Stimulated activated CD4-positive, alpha-beta T cell treated with anti-CD3 and anti-CD28 coated beads, Interleukin-2, amount 100 ng/mL, for 48 hours (primary cell): ENCODE results near the gene PALM2AKAP2.

Experiments
- DNase-seq, 2 donors: peaks; one replicate each; pipeline ENCODE4 v3.0.0-alpha.2; 2020

Gene PALM2AKAP2

DNA sequence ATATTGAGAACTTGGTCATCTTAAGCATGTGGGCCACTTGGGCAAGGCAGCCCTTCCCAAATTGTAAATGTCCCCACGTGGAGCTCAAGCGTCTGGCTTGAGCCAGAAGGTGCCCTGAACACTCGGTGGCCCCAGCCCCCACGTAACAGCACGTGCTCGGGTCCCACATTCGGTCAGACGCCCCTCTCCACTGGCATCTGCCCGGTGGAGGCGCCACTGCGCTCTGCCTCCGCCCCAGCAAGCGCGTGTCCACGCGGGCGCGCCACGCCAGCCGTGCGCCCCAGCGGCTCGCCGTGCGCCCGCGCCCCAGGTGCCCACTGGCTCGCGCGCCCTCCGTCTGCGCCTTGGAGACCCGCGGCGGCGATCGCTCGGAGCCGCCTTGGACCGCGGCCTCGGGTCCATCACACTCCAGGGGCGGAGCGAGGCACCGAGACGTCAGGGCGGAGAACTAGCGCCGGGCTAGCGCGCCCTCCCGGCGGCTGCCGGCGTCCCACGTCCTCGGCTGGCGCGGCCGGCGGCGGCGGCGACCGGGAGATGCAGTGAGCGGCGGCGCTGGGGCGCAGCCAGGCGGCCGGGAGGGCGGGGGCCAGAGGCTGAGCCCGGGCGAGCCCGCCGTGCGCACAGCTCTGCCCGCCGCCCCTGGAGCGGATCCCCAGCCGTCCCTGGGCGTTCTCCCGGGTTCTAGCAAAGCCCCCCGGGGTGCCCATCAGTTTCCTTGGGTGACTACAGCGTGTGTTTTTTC, at the start of gene PALM2AKAP2:
PALM2AKAP2 (plus strand) TSS at position 488 of the 742 bp plus-strand sequence. CDS start 291 bp downstream, outside the sequence.
- no peak for DNase-seq

DNA sequence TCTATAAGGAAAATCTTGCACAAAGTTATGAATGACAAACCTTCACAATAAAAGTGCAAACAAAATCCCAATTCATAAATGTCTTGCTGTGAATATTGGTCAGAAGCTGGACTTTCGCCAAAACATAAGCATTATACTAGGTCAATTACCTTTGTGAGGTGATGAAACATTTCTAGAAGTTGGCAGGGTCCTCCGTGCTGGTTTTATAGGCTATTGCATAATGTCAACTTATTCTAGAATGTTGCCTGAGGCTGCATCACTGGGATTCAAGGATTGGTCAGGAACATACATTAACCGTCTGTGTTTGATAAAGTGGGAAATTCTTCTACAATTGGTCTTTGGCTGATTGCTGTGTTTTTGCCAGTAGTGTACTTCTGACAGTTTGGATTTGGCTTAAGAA, 49.8 kb upstream of the PALM2AKAP2 start:
- no peak for DNase-seq

DNA sequence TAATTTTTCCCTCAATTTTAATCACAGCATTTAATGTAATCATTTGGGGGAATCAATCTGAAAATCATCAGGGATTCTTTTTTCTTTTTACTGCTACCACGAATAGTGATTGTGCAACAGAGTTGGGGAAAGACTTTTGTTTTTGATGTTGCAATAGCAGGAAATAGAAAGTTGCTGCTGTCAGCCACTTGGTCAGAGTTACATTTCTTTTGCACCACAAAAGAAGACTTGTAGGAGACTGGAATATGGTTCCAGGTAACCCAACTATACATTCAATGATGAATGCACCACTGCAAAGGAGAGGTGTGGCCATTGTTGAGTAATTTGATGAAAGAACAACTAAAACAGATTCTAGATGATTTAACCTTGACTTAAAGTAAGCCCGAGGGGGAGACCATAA, 46.3 kb upstream of the PALM2AKAP2 start:
- no peak for DNase-seq

DNA sequence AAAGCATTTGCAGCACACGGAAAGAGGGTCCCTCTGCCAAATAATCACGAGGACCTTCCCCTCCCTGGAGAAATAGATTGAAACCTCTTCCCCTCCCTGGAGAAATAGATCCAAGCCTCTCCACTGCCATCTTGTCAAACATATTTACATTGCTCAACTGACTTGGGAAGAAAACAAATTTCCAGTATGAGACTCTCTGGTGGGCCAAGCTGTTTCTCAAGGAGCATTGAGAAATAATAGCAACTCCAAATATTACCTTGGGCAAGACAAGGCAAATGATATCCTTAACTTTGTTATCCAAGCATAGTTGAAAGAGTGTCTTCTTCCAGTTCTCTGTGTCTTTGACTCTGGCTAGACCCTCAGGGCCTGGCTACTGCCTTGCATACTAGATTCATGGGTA, 45.2 kb upstream of the PALM2AKAP2 start:
- DNase-seq, result no peak

DNA sequence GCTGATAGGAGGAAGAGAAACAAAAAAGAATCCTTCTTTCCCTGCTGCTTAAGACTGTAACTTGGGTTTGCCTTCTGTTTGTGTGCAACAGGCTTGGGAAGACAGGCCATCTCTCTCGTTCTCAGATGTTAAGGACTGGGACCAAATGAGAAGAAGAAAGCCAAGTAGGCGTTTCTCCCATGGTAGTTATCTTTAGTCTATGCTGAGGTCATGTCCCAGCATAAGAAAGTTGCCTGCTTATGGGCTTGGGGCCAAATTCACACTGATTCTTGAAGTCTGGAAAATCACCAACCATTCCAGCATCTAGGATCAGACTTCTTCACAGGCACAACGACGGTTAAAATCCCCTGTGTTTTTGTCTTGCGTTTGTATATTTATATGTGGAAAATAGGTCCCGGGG, 44.2 kb upstream of the PALM2AKAP2 start:
- DNase-seq, result no peak

DNA sequence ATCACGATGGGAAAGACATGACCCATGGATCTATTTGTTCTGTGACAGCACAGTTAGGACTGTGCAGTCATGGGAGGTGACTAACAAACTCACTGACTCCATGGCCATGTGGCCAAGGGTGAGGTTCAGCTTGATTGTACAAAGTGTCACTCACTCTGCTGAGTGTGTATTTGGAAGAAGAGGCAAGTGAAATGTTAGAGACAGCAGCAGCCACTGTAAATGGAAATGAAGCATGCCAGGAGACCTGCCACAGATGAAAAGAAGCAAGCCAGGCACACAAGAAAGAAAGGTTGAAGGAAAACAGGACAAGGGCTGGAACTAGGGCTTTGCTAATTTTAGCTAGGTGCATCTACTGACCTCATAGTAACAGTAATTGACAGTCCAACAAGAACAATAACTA, 42.7 kb upstream of the PALM2AKAP2 start:
- DNase-seq, result no peak

DNA sequence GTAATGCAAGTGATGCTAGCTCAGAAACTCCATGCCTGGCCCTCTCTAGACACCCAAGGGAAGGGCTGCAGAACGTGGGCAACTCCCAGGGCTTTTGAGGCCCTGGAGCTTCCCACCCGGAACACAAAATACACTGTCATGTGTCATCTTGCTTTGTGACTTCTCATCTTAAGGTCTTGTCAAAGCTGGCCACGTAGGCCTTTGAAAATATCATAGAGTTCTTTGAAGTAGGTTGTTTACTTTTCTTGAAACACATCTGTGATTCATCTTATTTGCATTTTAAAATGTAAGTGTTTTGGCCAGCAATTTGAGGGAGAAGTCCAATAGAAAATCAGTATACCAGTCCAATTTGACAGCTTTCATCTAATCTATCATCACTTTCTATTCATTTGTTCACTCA, 40.2 kb upstream of the PALM2AKAP2 start:
- DNase-seq, result no peak

DNA sequence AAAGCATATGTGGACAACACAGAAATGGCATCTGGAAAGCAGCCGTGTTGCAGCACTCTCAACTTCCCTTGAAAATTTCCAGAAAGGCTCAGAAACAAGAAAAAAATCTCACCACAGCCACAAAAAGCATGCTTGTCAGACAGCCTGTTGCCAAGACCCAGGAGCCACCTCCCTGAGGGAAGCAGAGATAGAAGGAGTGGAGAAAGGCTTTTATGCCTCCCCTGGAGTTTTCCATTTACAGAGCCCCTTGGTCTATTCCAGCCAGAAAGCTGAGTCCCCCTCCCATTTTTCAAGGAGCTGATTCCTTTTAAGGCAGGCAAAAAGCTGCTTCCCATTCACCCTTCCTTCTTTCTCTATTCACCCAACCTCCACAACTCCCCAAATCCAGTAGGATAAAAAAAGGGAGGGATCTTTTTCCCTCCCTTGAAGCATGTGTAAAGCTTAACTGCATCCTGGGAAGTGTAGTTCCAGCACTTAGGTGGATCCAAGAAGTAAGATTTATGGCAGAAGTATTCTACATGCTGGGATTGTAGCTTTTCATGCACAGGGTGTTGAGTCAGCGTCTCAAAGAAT, 37.1 kb upstream of the PALM2AKAP2 start:
- DNase-seq, result no peak

DNA sequence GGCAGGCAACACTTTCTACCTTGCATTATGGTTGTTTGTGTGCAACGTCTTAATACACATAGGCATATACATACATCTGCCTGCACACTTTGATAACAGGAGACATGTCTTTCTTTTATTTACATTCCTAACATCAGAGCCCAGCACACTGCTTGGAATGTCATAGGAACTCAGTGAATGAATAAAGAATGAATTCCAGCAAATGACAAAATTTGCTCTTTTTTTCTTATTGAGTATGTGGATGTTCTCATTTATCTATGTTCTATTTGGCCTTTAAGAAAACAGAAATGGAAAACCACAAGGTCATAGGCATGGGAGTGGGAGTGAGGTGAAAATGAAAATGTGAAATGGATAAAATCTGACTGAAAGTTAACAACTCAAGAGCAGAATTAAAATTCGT, 36.3 kb upstream of the PALM2AKAP2 start:
- DNase-seq, result no peak

DNA sequence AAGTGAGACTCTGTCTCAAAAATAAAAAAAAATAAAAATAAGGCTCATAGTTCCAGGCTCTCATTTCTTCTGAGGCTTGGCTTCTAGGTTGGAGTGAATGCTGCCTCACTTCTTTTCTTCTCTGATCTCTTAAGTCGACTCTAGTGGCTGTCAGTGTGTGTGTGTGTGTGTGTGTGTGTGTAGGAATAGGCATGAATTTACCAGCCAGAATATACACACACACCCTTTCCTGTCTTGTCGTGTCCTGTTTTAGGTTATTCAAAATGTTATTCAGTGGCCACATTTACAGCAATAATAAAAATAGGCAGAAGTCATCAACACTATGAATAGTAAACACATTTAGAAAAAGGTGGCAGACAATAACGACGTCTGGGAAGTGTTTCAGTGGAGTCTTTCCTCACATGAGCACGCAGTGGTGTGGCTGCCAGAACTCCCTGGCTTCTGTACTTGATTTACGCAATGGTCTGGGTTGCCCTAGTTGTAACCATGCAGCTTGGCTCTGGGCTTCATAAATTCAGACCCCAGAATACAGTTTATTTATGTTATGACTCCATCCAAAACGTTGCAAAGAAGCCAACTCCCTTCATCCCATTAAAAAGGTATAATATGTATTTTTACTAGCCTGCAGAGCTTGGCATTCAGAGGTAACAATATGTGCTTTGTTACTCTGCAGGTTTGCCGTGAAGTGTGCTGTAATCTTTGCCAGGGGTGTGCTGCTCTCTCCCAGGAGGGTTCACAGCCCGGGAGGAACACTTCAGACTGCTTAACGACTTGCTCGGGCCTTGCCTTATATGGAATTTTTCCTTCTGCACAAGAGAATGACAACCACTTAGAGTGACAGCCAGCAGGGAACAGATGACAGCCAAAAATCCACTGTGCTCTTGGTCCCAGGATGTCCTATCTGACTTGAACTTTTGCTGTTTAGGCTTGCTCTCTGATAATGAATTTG, 34.4 kb upstream of the PALM2AKAP2 start:
- no peak for DNase-seq

DNA sequence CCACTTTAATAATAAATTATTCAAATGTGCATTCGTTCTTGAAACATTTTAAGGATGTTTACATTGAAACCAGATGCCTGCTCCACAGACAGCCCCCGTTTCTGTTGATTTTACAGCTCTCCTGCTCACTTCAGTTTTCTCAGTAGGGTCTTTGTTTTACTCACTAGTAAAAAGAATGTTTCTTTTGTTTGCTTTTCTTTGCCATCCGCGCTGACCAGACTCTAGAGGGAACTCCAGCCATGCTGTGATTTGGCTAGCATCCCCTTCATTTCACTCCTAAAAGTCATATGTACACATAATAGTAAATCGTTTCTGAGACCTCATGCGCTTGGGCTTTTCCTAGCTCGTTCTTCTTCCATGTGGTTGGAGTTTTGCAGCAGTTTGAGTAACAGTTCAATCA, 28.7 kb upstream of the PALM2AKAP2 start:
- DNase-seq, result no peak

DNA sequence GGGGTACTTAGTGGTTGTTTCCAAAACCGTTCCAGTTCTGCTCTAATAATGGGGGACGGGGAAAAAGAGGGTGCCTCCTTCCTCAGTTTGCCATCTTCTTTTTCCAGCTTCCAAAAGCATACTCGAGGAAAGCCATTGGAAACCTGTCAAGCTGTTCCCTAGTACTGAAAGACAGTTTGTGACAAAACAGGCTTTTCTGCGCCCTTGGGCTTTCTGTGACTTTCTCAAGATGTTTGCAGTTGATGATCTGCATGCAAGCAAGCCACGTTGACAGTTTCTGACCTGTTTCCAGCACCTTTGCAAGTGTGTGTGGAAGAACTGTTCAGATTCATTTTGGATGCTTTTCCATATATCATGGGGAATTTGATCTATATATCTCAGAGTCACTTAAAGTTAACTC, 26.7 kb upstream of the PALM2AKAP2 start:
- DNase-seq, result no peak

DNA sequence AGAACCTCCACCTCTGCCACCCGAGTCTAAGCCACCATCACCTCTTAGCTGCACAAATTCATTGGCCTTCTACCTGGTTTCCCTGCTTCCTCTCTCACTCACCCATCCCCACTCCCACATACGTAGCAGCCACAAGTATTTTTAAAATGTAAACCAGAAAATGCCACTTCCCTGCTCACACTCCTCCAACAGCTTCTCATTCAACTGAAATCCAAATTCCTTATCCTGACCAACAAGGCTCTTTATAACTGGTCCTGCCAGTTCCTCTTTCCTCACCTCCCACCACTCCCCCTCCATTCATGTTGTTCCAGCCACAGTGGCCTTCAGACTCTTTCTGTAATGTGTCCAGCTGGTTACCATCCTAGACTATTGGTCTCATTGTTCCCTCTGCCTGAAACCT, 25.0 kb upstream of the PALM2AKAP2 start:
- no peak for DNase-seq

DNA sequence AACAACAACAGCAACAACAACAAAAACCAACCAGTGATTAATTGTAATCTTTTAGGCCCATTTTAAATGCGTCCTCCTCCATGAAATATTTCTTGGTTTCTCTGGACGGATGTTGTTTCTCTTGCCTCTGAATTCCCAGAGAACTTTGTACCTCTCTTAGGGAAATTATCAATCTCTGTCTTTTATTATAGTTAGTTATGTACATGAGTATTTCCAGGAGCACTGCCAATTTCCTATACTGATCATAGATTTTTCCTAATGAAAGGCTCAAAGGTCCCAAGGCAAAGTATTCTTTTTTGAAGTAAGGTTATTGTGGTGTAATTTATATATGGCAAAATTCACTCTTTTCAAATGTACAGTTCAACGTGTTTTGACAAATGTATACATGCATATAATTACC, 20.4 kb upstream of the PALM2AKAP2 start:
- no peak for DNase-seq

DNA sequence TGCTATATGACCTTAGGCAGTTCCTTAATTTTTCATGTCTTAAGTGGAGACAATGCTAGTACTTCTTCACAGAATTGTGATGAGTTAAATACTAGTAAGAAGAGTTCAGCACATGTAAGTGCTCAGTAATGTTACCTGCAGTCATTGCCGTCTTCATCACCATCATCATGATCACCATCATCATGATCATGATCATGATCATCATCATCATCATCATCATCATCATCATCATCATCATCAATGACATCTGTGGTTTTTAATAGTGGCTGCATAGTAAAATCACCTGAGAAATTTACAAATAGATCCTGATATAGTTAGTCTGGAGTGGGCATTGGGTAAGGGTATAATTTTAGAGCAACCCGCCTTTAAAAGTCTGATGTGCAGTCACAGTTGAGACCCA, 14.7 kb upstream of the PALM2AKAP2 start:
- no peak for DNase-seq

DNA sequence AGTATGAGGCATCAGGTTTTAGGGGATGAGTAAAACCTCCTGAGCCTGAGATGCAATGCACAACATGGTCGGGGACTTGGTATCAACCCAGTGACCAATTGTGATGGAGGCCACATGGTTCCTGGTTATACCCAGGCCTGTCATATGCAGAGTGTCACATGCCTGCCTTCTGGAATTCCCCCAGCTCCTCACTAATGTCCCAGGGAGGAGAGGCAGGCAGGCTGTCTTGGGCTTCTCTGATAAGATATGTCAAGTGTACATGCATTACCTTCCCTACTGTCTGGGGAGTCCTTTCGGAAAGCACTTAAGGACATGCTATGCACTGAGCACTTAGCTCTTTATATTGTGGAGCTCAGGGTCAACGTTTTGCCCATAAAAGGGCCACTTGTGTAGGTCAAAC, 14.2 kb upstream of the PALM2AKAP2 start:
- no peak for DNase-seq

DNA sequence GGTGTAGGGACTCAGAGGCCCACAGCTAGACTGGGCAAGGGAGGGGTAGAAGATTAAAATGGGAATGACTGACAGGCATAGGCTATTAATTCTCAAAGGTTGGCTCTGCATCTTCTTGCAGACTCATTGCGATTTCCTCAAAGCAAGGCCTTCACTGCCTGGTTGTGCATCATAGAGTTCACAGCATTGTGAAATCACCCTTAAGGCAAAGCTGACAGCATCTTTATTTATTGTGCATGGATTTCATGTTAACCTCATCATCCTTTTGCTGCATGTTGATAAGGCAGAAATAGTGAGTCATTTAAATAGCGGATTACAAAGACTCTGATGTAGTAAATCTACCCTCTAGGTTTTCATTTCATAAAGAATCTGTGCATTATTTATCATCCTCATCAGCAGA, 13.6 kb upstream of the PALM2AKAP2 start:
- no peak for DNase-seq

DNA sequence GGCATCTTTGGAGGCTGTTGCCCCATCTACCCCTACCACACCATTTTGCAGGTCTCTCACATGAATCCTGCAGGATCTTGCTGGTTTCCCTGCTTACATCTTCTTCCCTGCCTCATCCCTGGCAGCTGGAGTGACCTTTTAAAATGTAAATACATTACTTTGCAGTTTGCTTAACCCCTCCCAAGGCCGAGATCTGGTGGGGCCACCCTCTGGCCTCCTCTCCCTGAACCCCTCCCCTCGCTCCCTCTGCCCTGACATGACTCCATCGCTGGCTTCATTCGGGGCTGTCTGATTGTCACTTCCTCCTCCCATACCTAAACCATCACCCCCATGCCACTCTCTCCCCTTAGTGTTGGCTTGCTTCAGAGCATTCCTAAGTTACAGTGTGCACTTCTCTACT, 12.6 kb upstream of the PALM2AKAP2 start:
- DNase-seq, result no peak

DNA sequence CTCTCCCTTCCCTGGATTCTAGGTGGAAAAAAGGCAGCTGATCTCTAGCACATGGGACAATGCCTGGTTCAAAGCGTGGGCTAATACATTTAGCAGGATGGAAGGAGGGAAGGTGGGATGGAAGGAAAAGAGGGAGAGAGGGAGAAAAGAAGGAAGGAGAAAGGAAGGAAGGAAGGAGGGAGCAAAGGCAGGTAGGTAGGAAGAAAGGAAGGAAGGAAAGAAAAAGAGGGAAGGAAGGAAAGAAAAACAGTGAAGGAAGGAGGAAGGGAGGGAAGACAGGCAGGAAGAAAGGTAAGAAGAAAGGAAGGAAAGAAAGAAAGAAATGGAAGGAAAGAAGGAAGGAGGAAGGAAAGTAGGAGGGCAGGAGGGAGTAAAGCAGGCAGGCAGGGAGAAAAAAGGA, 12.2 kb upstream of the PALM2AKAP2 start:
- no peak for DNase-seq

DNA sequence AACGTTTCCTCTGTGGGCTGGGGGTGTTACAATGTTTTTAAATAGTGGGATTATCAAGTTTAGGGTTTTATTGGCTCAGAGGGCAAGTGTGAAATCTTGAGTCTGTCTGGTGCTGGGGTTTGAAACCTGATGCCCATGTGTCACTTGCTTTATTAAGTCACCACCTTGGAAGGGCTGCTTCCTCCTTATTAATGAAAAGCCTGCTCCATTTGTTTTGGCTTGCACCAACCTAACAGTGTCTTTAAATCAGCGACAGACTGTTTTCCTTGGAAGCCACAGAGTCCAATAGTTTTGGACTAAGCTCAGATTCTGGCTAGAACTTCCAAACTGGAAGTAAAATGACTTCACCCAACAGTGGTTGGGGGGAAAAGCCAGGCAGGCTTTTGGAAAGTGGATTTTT, 10.7 kb upstream of the PALM2AKAP2 start:
- DNase-seq, result no peak

DNA sequence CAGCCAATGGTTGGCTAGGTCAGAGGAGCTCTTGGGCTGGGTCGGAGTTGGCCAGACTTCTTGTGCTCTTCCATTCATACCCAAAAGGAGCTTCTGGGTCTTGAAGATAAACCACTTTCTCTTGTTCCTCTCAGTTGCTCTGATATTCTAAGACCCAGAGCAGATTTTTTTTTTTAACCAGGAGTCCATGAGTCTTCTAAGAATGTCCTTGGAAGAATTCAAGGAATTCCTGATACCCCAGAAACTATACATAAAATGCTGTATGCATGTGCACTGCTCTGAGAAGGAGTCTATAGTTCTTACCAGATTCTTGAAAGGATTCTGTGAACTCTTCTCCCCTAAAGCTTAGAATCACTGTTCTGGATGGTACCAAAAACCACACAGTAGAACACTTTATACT, 9.9 kb upstream of the PALM2AKAP2 start:
- no peak for DNase-seq

DNA sequence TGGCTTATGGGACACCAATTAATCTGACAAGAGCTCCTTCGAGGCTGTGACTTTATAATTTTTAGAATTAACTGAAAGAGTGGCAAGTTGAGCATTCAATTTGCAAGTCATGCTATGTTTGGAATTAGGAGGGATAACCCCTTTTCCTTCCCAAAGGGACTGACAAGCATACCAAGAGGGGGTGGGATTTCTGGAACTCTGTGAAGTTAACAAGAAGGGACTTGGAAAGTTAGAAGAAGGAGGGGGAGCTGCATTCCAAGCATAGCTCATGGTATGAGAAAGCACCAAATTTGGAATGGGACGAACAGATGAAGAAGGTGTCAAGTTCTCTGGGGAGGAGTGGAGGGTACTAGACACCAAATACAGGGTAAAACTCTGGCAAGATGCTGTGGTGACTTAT, 8.9 kb upstream of the PALM2AKAP2 start:
- DNase-seq, result no peak

DNA sequence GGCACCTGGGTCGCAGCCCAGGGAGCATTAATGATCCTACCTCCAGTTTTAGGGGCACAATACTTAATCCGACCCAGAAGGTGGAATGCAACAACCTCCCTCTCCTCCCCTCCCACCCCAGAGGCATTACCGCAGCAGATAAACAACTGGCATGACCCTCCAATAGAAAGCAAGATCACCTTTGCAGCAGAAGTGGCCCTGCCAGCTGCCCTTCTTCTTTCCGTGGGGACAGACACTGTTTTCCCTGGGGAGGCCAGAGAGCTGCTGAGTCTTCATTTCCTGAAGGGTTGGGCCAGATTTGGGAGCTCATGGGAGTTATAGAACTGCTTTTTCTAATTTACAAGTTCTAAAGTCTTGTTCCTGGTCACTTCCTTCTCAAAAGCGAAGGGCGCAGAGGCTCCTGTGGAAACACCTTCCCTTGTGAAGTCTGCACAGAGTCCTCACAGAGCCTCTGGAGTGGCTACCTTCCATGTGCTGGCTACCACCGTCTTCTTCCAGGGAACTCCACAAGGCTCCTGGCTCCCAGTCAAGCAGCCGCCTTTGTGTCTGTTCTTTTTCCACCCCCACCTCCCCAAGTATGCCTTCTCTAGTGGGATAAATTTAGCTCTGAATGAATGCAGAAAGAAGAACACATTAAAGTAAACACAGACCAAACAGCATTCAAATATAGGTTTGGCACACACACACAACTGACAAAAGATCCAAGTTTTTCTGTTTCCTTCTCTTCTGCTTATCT, 8.0 kb upstream of the PALM2AKAP2 start:
- no peak for DNase-seq
